ENCODE results near the gene BIRC5. TPM values are rescaled to one million over a fixed set of nuclear protein-coding genes. Genes with fewer than 3 reads are reported as not detected.

The BIRC5 gene
- total RNA-seq, 4 donors from 2014 or later = 2.2 to 2.9 TPM; not detected in 2

- TF ChIP-seq, protein P1, sequence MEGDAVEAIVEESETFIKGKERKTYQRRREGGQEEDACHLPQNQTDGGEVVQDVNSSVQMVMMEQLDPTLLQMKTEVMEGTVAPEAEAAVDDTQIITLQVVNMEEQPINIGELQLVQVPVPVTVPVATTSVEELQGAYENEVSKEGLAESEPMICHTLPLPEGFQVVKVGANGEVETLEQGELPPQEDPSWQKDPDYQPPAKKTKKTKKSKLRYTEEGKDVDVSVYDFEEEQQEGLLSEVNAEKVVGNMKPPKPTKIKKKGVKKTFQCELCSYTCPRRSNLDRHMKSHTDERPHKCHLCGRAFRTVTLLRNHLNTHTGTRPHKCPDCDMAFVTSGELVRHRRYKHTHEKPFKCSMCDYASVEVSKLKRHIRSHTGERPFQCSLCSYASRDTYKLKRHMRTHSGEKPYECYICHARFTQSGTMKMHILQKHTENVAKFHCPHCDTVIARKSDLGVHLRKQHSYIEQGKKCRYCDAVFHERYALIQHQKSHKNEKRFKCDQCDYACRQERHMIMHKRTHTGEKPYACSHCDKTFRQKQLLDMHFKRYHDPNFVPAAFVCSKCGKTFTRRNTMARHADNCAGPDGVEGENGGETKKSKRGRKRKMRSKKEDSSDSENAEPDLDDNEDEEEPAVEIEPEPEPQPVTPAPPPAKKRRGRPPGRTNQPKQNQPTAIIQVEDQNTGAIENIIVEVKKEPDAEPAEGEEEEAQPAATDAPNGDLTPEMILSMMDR (IDR thresholded peaks at IDR 0.05; ENCODE audit: low read depth) = no peak
Observed at GRCh38 chr17:78180083-78180482, 34.0 kb upstream of the BIRC5 start.

DNA sequence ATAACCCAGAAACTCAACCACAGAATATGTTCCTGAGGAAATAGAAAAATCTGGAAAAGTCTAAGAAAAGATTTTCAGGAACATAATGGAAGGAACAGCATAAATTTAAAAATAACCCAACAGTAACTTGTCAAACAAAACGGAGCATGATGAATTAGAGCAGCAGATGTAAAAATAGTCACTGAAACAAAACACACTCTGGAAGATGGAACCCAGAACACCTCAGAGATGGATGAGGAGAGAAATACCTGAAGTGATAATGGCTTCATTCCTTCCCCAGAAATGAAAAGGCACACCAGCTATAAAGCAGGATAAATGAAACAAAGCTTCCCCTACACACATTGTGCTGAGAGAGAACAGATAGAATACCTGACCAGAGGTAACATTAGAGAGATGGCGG lies 33.5 kb upstream of the BIRC5 start:
- TF ChIP-seq, protein P1 (IDR thresholded peaks at IDR 0.05; ENCODE audit: low read depth) = no peak

DNA sequence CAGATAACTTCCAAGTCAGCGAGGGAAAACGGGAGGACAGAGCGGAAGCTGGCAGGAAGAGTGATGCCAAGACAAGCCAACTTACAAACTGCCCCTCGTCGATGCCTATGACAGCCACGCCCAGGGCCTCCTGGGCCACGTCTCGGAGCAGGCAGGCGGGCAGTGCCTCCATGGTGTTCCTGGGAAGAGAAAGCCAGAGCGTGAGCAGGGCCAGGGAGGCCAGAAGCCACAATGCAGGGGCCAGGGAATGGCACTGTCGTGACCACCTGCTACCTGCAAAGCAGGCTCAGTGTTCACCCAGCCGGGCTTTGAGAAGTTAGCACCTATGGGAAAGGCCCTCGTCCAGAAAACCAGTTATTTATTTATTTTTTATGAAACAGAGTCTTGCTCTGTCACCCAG lies 31.5 kb upstream of the BIRC5 start:
- TF ChIP-seq, protein P1 (IDR thresholded peaks at IDR 0.05; ENCODE audit: low read depth) = no peak

DNA sequence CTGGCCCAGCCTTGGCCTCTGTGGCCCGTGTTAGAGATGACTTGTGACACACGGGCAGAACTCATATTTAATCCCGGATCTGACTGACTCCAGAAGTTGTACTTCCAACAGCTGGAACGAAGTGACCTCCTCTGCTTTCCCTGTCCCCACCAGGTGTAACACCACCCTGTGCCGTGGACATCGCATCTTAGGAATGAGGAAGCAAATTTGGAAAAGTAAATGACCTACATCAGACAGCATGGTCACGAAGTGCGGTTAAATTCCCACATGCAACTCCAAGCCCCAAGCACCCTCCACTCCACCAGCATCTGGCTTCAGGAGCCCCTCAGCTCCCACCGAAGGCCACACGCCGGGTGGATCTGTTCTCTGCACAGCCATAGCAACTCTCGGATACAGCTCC lies 30.1 kb upstream of the BIRC5 start:
- TF ChIP-seq, protein P1 (IDR thresholded peaks at IDR 0.05; ENCODE audit: low read depth) = no peak

GRCh38 chr17:78184351-78184750 lies 29.7 kb upstream of the BIRC5 start:
- TF ChIP-seq, protein P1 (IDR thresholded peaks at IDR 0.05; ENCODE audit: low read depth) = no peak

DNA sequence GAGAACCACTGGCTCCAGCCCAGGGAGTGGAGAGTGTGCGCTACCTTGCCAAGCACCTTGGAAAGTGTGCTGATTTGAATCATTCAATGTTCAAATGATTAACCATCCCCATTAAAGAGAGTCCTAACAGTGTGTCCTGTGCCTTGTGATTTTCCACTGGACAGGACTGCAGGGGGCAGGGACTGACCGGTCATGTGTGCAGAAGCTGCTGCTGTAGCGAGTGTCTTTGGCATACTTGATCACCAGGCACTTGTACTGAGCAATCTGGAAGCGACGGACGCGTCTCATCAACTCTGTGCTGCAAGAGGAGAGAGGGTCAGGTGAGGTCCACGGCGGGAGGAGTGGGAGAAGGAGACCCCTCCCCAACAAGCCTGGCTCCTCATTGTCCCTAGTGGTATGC lies 29.2 kb upstream of the BIRC5 start:
- TF ChIP-seq, protein P1 (IDR thresholded peaks at IDR 0.05; ENCODE audit: low read depth) = no peak

DNA sequence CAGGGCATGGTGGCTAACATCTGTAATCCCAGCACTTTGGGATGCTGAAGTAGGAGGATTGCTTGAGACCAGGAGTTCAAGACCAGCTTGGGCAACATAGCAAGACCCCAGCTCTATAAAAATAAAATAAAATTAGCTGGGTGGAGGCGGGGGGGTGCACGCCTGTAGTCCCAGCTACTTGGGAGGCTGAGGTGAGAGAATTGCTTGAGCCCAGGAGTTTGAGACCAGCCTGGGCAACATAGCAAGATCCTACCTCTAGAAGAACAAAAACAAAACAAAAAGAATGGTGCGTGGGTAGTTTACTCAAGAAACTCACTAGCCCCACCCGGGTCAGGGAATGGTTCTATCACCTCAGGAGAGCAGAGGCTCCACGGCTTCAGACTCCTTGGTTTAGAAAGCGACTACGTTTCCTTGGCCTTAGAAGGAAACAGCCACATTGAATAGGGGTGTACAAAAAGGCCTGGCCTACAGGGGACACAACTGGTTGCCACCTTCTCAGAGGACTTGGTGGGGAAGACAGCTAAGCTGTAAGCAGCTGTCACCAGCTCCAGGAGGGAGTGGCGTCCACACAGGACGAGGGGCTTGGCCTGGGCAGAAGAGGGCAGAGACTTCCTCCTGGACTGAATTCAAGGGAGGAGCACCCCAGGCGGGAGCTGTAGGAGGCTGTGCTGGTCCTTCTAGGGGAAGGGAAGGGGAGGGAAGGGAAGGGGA lies 27.9 kb upstream of the BIRC5 start:
- TF ChIP-seq, protein P1 (IDR thresholded peaks at IDR 0.05; ENCODE audit: low read depth) = no peak

All from subcutaneous adipose tissue (tissue), 4 donors.